HCT116 (cell line): ENCODE results near the gene LSAMP. TPM values are rescaled to one million over a fixed set of nuclear protein-coding genes. Genes with fewer than 3 reads are reported as not detected.

Experiments used
- ATAC-seq: fragments of 200-7000 bp; cut with Tn5 transposase; 2 replicates; pipeline ENCODE4 v1.9.1; 2020; ENCODE audit warnings: mild to moderate bottlenecking, moderate library complexity
- BruUV-seq: library from RNA; stranded (reverse); fragments of 400-500 nt; replicated peaks from 2 replicates; lab custom pipeline; 2021; lab: Mats Ljungman, UMichigan
- CTCF ChIA-PET: fragments of 300-600 bp; sonication (Branson Sonifier 250); formaldehyde crosslinking; loops from one replicate; lab custom pipeline; 2021; ENCODE audit warnings: antibody characterized with exemption; lab: Charles Lee
- POLR2A ChIA-PET: fragments of 300-600, 350-600 bp; sonication (Branson Sonifier 250); formaldehyde crosslinking; loops from one replicate; lab custom pipeline; 2021; ENCODE audit warnings: antibody characterized with exemption; lab: Charles Lee
- RAD21 ChIA-PET, 2 experiments: fragments of 300-600 bp; sonication (Branson Sonifier 250); formaldehyde crosslinking; loops; one replicate each; lab custom pipeline; 2023; ENCODE audit warnings: low total read pairs in 2 of 2; ENCODE audit not compliant: uncharacterized antibody in 2 of 2, unreplicated experiment in 2 of 2, low non-redundant PET in 1 of 2; lab: Charles Lee
- DNase-seq: peaks from one replicate; pipeline ENCODE4 v3.0.0-alpha.2; 2010; ENCODE audit warnings: low read depth, low spot score
- H2AFZ ChIP-seq: fragments of 200-600 bp; shearing (Covaris generic), sonication (generic); 2 replicates; pipeline ENCODE4 v1.6.1; 2017; ENCODE audit warnings: low read depth, mixed run types, mixed read lengths, antibody characterized with exemption, low read length; ENCODE audit not compliant: poor library complexity, severe bottlenecking
- H3K27ac ChIP-seq: 2 replicates; pipeline ENCODE4 v1.5.1; 2012; ENCODE audit warnings: low read depth, low read length
- H3K27me3 ChIP-seq: fragments of 200-600 bp; sonication (generic); 2 replicates; pipeline ENCODE4 v1.6.1; 2016; ENCODE audit warnings: mixed run types, low read length, mixed read lengths; ENCODE audit not compliant: insufficient read depth
- H3K36me3 ChIP-seq, 2 experiments: fragments of 200-500 bp in 1 of 2; fragments of 200-600 bp in 1 of 2; sonication (Bioruptor generic) in 1 of 2; sonication (generic) in 1 of 2; 2 replicates each; pipeline versions ENCODE4 v1.5.1 to v1.6.1; 2014 to 2016; ENCODE audit warnings: low read length in 2 of 2, inconsistent platforms in 1 of 2, mixed read lengths in 1 of 2, mixed run types in 1 of 2; ENCODE audit not compliant: insufficient read depth in 2 of 2, control insufficient read depth in 1 of 2
- H3K4me1 ChIP-seq, 2 experiments: fragments of 200-600 bp in 1 of 2; sonication (generic) in 1 of 2; 2 replicates each; pipeline versions ENCODE4 v1.5.1 to v1.6.1; 2012 to 2017; ENCODE audit warnings: low read length in 2 of 2, inconsistent platforms in 1 of 2, mild to moderate bottlenecking in 1 of 2, mixed read lengths in 1 of 2, mixed run types in 1 of 2, moderate library complexity in 1 of 2; ENCODE audit not compliant: insufficient read depth in 2 of 2, control insufficient read depth in 1 of 2
- H3K4me2 ChIP-seq: fragments of 200-600 bp; sonication (generic); 2 replicates; pipeline ENCODE4 v1.6.1; 2017; ENCODE audit warnings: mixed run types, low read length, mixed read lengths
- H3K4me3 ChIP-seq, 2 experiments: fragments of 200-600 bp in 1 of 2; sonication (generic) in 1 of 2; replicated peaks in 1 of 2; 2 replicates each; pipeline ENCODE4 v1.5.1; 2011 to 2016; ENCODE audit warnings: low read length in 2 of 2, control low read depth in 1 of 2, low read depth in 1 of 2, mild to moderate bottlenecking in 1 of 2, mixed read lengths in 1 of 2, mixed run types in 1 of 2
- H3K79me2 ChIP-seq: fragments of 200-600 bp; sonication (generic); 2 replicates; pipeline ENCODE4 v1.6.1; 2017; ENCODE audit warnings: mild to moderate bottlenecking, mixed run types, low read length, moderate library complexity, mixed read lengths; ENCODE audit not compliant: insufficient read depth
- H3K9ac ChIP-seq: fragments of 200-600 bp; sonication (generic); 2 replicates; pipeline ENCODE4 v1.6.1; 2016; ENCODE audit warnings: low read length, mixed read lengths
- H3K9me2 ChIP-seq: fragments of 200-600 bp; sonication (generic), shearing (Covaris generic); 2 replicates; pipeline ENCODE4 v1.6.1; 2017; ENCODE audit warnings: mixed run types, mild to moderate bottlenecking, moderate library complexity; ENCODE audit not compliant: insufficient read depth
- H3K9me3 ChIP-seq, 2 experiments: fragments of 200-500 bp in 1 of 2; fragments of 200-600 bp in 1 of 2; sonication (Bioruptor generic) in 1 of 2; sonication (generic) in 1 of 2; 2 replicates each; pipeline ENCODE4 v1.6.1; 2014 to 2017; ENCODE audit warnings: low read length in 2 of 2, mixed read lengths in 2 of 2, inconsistent platforms in 1 of 2, low read depth in 1 of 2, mild to moderate bottlenecking in 1 of 2, mixed run types in 1 of 2, moderate library complexity in 1 of 2; ENCODE audit not compliant: control insufficient read depth in 1 of 2, insufficient read depth in 1 of 2
- H4K20me1 ChIP-seq: fragments of 200-600 bp; sonication (generic), shearing (Covaris generic); 2 replicates; pipeline ENCODE4 v1.6.1; 2017; ENCODE audit warnings: mixed run types, mild to moderate bottlenecking, moderate library complexity; ENCODE audit not compliant: insufficient read depth
- CEBPB ChIP-seq: IDR thresholded peaks from 2 replicates; pipeline ENCODE4 v1.6.1; 2012; ENCODE audit warnings: low read depth
- EGR1 ChIP-seq: IDR thresholded peaks from 2 replicates; pipeline ENCODE4 v1.6.1; 2012; ENCODE audit warnings: low read depth
- FOSL1 ChIP-seq: IDR thresholded peaks from 2 replicates; pipeline ENCODE4 v1.6.1; 2012; ENCODE audit warnings: low read depth
- POLR2A ChIP-seq: IDR thresholded peaks from 2 replicates; pipeline ENCODE4 v1.7.0; 2011; ENCODE audit warnings: borderline replicate concordance; ENCODE audit not compliant: insufficient read depth, insufficient read length; ENCODE audit errors: extremely low read depth
- POLR2AphosphoS5 ChIP-seq: IDR thresholded peaks from 2 replicates; pipeline ENCODE4 v1.6.1; 2011; ENCODE audit warnings: mild to moderate bottlenecking, low read depth, low read length, moderate library complexity
- SRF ChIP-seq: IDR thresholded peaks from 2 replicates; pipeline ENCODE4 v1.6.1; 2012; ENCODE audit warnings: low read depth
- TCF7L2 ChIP-seq: IDR thresholded peaks from 2 replicates; pipeline ENCODE4 v1.7.0; 2011; ENCODE audit warnings: borderline replicate concordance, inconsistent platforms; ENCODE audit not compliant: insufficient read depth, insufficient read length; ENCODE audit errors: extremely low read depth
- YY1 ChIP-seq: IDR thresholded peaks from 2 replicates; pipeline ENCODE4 v1.6.1; 2011; ENCODE audit warnings: low read length, low read depth, moderate library complexity, mild to moderate bottlenecking; ENCODE audit not compliant: insufficient replicate concordance; ENCODE audit errors: extremely low read depth
- intact Hi-C: fragments of 100-400 bp; cut with micrococcal nuclease; formaldehyde crosslinking; loops from 2 replicates; pipeline ENCODE4 v1.10.0; 2022
- total RNA-seq: library from RNA; stranded (reverse); gene quantifications from one replicate; pipeline ENCODE4 v1.2.1, GENCODE V29; 2021; ENCODE audit not compliant: unreplicated experiment
- TF ChIP-seq, protein P1 (sequence below), 3 experiments: fragments of 200-600 bp in 1 of 3; sonication (generic) in 1 of 3; IDR thresholded peaks in 2 of 3; conservative IDR thresholded peaks in 1 of 3; 2 replicates each; pipeline ENCODE4 v1.5.1; 2012 to 2017; ENCODE audit warnings: low read depth in 2 of 3, low read length in 2 of 3, antibody characterized with exemption in 1 of 3, borderline replicate concordance in 1 of 3, control low read depth in 1 of 3, mild to moderate bottlenecking in 1 of 3, mixed read lengths in 1 of 3, mixed run types in 1 of 3, moderate library complexity in 1 of 3; ENCODE audit not compliant: insufficient read depth in 1 of 3
- TF ChIP-seq, protein P2 (sequence below): IDR thresholded peaks from 2 replicates; pipeline ENCODE4 v1.6.1; 2011; ENCODE audit warnings: mild to moderate bottlenecking, low read length, moderate library complexity; ENCODE audit not compliant: insufficient replicate concordance; ENCODE audit errors: extremely low read depth

LSAMP gene
- total RNA-seq, 1 experiment from 2014 or later: 0.25 TPM

DNA sequence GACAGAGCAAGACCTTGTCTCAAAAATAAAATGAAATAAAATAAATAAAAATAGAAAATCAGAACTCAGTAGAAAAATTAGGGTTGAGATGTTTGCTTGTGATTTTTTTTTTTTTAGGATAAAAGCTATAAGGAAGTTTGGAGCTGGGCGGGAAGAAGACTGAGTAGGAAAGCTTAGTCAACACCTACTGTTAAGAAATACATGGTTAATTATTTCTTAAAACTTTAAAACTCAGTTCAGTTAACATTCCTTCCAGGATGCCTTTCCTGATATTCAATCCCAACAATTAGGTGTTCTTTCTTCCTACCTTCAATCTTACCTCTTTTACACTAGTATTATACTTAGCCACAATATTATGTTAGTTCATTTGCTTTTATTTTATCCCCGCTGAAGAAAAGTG, 246.2 kb downstream of the LSAMP start:
- BruUV-seq: no TSS peak

More for the DNA sequence above, 246.2 kb downstream of the LSAMP start:
- Histone ChIP-seq H3K4me2 (no peak overlapping the region), H3K4me1 (no peaks in the 10 kb centered on the region), H2AFZ (no peak overlapping the region), H4K20me1 (no peaks in the 10 kb centered on the region), H3K27ac (no peak overlapping the region), H3K9me3 (no peaks in the 10 kb centered on the region), H3K9me2 (no peaks in the 10 kb centered on the region), H3K79me2 (no peaks in the 10 kb centered on the region), H3K27me3 (peaks cover 7% of the 10 kb centered on the region), H3K36me3 (no peaks in the 10 kb centered on the region)
- POLR2A ChIA-PET: no interaction called here
- ATAC-seq: no peak
- RAD21 ChIA-PET: no interaction called here
- CTCF ChIA-PET: no interaction called here
- no peak for TF ChIP-seq POLR2A
- no peak for TF ChIP-seq TCF7L2
- no peak for TF ChIP-seq YY1
- no peak for TF ChIP-seq FOSL1
- TF ChIP-seq POLR2AphosphoS5: no peak
- TF ChIP-seq, protein P1, sequence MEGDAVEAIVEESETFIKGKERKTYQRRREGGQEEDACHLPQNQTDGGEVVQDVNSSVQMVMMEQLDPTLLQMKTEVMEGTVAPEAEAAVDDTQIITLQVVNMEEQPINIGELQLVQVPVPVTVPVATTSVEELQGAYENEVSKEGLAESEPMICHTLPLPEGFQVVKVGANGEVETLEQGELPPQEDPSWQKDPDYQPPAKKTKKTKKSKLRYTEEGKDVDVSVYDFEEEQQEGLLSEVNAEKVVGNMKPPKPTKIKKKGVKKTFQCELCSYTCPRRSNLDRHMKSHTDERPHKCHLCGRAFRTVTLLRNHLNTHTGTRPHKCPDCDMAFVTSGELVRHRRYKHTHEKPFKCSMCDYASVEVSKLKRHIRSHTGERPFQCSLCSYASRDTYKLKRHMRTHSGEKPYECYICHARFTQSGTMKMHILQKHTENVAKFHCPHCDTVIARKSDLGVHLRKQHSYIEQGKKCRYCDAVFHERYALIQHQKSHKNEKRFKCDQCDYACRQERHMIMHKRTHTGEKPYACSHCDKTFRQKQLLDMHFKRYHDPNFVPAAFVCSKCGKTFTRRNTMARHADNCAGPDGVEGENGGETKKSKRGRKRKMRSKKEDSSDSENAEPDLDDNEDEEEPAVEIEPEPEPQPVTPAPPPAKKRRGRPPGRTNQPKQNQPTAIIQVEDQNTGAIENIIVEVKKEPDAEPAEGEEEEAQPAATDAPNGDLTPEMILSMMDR (IDR thresholded peaks at IDR 0.05 in 2 of 3, conservative IDR thresholded peaks at IDR 0.05 in 1 of 3; ENCODE audit: borderline replicate concordance in 1 of 3, insufficient read depth in 1 of 3, low read depth in 2 of 3, low read length in 2 of 3): no peak
- no peak for TF ChIP-seq SRF
- no peak for TF ChIP-seq CEBPB
- TF ChIP-seq, protein P2, sequence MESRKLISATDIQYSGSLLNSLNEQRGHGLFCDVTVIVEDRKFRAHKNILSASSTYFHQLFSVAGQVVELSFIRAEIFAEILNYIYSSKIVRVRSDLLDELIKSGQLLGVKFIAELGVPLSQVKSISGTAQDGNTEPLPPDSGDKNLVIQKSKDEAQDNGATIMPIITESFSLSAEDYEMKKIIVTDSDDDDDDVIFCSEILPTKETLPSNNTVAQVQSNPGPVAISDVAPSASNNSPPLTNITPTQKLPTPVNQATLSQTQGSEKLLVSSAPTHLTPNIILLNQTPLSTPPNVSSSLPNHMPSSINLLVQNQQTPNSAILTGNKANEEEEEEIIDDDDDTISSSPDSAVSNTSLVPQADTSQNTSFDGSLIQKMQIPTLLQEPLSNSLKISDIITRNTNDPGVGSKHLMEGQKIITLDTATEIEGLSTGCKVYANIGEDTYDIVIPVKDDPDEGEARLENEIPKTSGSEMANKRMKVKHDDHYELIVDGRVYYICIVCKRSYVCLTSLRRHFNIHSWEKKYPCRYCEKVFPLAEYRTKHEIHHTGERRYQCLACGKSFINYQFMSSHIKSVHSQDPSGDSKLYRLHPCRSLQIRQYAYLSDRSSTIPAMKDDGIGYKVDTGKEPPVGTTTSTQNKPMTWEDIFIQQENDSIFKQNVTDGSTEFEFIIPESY: no peak
- no peak for TF ChIP-seq EGR1
- TF ChIP-seq, all 23 proteins: peak for 0
- intact Hi-C loops: no loop called here
- no peak overlapping the region for H3K4me3 ChIP-seq
- H3K9ac ChIP-seq: no peak overlapping the region
- no peak for DNase-seq
